ENCODE results near the gene WFDC1.
"Not testable (repeated sequence)": the region's sequence is repeated elsewhere in the genome, so short reads cannot be mapped to it uniquely, and the experiment has no call there.

DNA sequence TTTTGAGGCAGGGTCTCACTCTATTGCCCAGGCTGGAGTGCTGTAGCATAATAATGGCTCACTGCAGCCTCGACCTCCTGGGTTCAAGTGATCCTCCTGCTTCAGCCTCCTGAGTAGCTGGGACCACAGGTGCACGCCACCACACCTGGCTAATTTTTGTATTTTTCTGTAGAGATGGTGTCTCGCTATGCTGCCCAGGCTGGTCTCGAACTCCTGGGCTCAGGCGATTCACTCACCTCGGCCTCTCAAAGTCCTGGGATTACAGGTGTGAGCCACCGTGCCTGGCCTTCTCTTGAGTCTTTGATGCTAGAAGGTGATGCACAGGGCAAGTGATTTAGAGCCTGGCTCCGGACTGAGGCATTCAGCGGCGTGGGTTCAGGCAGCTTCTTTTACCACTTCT is 49.1 kb downstream of the WFDC1 start:
- not testable (repeated sequence) for TF ChIP-seq POLR2A (IDR thresholded peaks at IDR 0.05)
- TF ChIP-seq, protein P1, sequence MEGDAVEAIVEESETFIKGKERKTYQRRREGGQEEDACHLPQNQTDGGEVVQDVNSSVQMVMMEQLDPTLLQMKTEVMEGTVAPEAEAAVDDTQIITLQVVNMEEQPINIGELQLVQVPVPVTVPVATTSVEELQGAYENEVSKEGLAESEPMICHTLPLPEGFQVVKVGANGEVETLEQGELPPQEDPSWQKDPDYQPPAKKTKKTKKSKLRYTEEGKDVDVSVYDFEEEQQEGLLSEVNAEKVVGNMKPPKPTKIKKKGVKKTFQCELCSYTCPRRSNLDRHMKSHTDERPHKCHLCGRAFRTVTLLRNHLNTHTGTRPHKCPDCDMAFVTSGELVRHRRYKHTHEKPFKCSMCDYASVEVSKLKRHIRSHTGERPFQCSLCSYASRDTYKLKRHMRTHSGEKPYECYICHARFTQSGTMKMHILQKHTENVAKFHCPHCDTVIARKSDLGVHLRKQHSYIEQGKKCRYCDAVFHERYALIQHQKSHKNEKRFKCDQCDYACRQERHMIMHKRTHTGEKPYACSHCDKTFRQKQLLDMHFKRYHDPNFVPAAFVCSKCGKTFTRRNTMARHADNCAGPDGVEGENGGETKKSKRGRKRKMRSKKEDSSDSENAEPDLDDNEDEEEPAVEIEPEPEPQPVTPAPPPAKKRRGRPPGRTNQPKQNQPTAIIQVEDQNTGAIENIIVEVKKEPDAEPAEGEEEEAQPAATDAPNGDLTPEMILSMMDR (IDR thresholded peaks at IDR 0.05) = not testable (repeated sequence)
